ENCODE measurements around the gene P2RY10. TPM values are rescaled to one million over a fixed set of nuclear protein-coding genes. Genes with fewer than 3 reads are reported as not detected.

P2RY10 gene
- total and polyA plus RNA-seq, 3 donors (not counting 1 experiment from before 2014, with no cell fraction given): not detected

Small RNA genes within 50 kb of the gene (microRNA-seq; reads per million reads assigned to microRNA genes)
- not detected for gene MIR4328 (ENCODE audit: borderline number of aligned reads)

Other genes with a start within 250 kb of the P2RY10 start
- gene LPAR4, start 197.7 kb upstream of the P2RY10 start, total RNA-seq: not detected
- not detected for gene LPAR4, start 197.7 kb upstream of the P2RY10 start, polyA plus RNA-seq
- gene GPR174, start 199.3 kb downstream of the P2RY10 start, total RNA-seq: not detected
- not detected for gene GPR174, start 199.3 kb downstream of the P2RY10 start, polyA plus RNA-seq

Data from mammary epithelial cell (primary cell).